Neuronal stem cell (in vitro differentiated cells): Measurements from ENCODE around the gene OTUD4.

Source experiments
- DNase-seq: peaks from one replicate; pipeline ENCODE4 v3.0.0-alpha.2; 2013; ENCODE audit warnings: low spot score
- H2AFZ ChIP-seq: one replicate; pipeline ENCODE4 v1.6.1; 2013; ENCODE audit warnings: mild to moderate bottlenecking, low read length, inconsistent platforms
- H2AK5ac ChIP-seq: 2 replicates; pipeline ENCODE4 v1.6.1; 2013; ENCODE audit warnings: low read depth, mild to moderate bottlenecking, inconsistent platforms, low read length, moderate library complexity, mixed read lengths
- H2BK120ac ChIP-seq: 2 replicates; pipeline ENCODE4 v1.6.1; 2013; ENCODE audit warnings: low read depth, mild to moderate bottlenecking, inconsistent platforms, low read length, moderate library complexity, mixed read lengths
- H2BK12ac ChIP-seq: one replicate; pipeline ENCODE4 v1.6.1; 2013; ENCODE audit warnings: low read length, inconsistent platforms
- H2BK15ac ChIP-seq: 2 replicates; pipeline ENCODE4 v1.6.1; 2013; ENCODE audit warnings: mild to moderate bottlenecking, low read length, inconsistent platforms, mixed read lengths
- H2BK5ac ChIP-seq: one replicate; pipeline ENCODE4 v1.6.1; 2013; ENCODE audit warnings: inconsistent platforms, mild to moderate bottlenecking, low read length, moderate library complexity
- H3K14ac ChIP-seq: one replicate; pipeline ENCODE4 v1.6.1; 2013; ENCODE audit warnings: low read length, inconsistent platforms
- H3K18ac ChIP-seq: 2 replicates; pipeline ENCODE4 v1.6.1; 2013; ENCODE audit warnings: low read length, inconsistent platforms
- H3K23ac ChIP-seq: 2 replicates; pipeline ENCODE4 v1.6.1; 2013; ENCODE audit warnings: low read depth, mild to moderate bottlenecking, mixed read lengths, low read length, inconsistent platforms; ENCODE audit not compliant: poor library complexity
- H3K27ac ChIP-seq: replicated peaks from 3 replicates; pipeline ENCODE4 v1.5.1; 2013; ENCODE audit warnings: low read length, inconsistent platforms
- H3K27me3 ChIP-seq, 3 experiments: 2 replicates each; pipeline ENCODE4 v1.6.1; 2013; ENCODE audit warnings: low read length in 3 of 3, mild to moderate bottlenecking in 2 of 3, inconsistent platforms in 1 of 3, low read depth in 1 of 3, mixed read lengths in 1 of 3, moderate library complexity in 1 of 3; ENCODE audit not compliant: control insufficient read depth in 3 of 3, insufficient read depth in 3 of 3
- H3K36me3 ChIP-seq, 2 donors: replicated peaks in 1 of 2; 2 replicates each; pipeline ENCODE4 v1.6.1; 2013; ENCODE audit warnings: low read length in 2 of 2; ENCODE audit not compliant: control insufficient read depth in 2 of 2, insufficient read depth in 2 of 2
- H3K4ac ChIP-seq: 2 replicates; pipeline ENCODE4 v1.6.1; 2013; ENCODE audit warnings: inconsistent platforms, mild to moderate bottlenecking, low read length, moderate library complexity
- H3K4me1 ChIP-seq, 2 donors: 1 replicate in 1 of 2; 2 replicates in 1 of 2; pipeline ENCODE4 v1.6.1; 2013; ENCODE audit warnings: low read length in 2 of 2, low read depth in 1 of 2; ENCODE audit not compliant: control insufficient read depth in 2 of 2, insufficient read depth in 1 of 2
- H3K4me2 ChIP-seq: one replicate; pipeline ENCODE4 v1.6.1; 2013; ENCODE audit warnings: mild to moderate bottlenecking, low read length, inconsistent platforms; ENCODE audit not compliant: insufficient read depth, poor library complexity, severe bottlenecking
- H3K4me3 ChIP-seq, 2 donors: 2 replicates each; pipeline ENCODE4 v1.5.1; 2013; ENCODE audit warnings: low read length in 2 of 2, mild to moderate bottlenecking in 2 of 2, inconsistent platforms in 1 of 2, moderate library complexity in 1 of 2
- H3K79me1 ChIP-seq: one replicate; pipeline ENCODE4 v1.6.1; 2013; ENCODE audit warnings: low read depth, mild to moderate bottlenecking, inconsistent platforms, low read length, moderate library complexity
- H3K9ac ChIP-seq: one replicate; pipeline ENCODE4 v1.6.1; 2013; ENCODE audit warnings: mild to moderate bottlenecking, low read depth, low read length, inconsistent platforms; ENCODE audit not compliant: poor library complexity
- H3K9me3 ChIP-seq, 2 donors: replicated peaks in 1 of 2; 2 replicates each; pipeline versions ENCODE3 to v1.6.1; 2013; ENCODE audit warnings: low read length in 2 of 2, mild to moderate bottlenecking in 2 of 2, inconsistent platforms in 1 of 2, low read depth in 1 of 2, mixed read lengths in 1 of 2, moderate library complexity in 1 of 2; ENCODE audit not compliant: control insufficient read depth in 2 of 2, insufficient read depth in 1 of 2
- H4K8ac ChIP-seq: one replicate; pipeline ENCODE4 v1.6.1; 2013; ENCODE audit warnings: low read depth, mild to moderate bottlenecking, inconsistent platforms, low read length, moderate library complexity
- H4K91ac ChIP-seq: one replicate; pipeline ENCODE4 v1.6.1; 2013; ENCODE audit warnings: low read length, low read depth, mild to moderate bottlenecking, inconsistent platforms; ENCODE audit not compliant: poor library complexity
- WGBS, 2 donors: extraction: QIAGEN DNeasy Blood & Tissue Kit; methylation state at CpG; one replicate each; pipeline ENCODE4 v1.1.7; 2013; ENCODE audit warnings: missing lambda C conversion rate in 2 of 2, mixed read lengths in 1 of 2; ENCODE audit not compliant: insufficient read length in 2 of 2, insufficient replicate concordance in 1 of 2; ENCODE audit errors: extremely low coverage in 2 of 2; 5-methylcytosine and 5-hydroxymethylcytosine counted together

Gene OTUD4

GRCh38 chr4:145155268-145155870 is 25.0 kb downstream of the OTUD4 start:
- no CpG with 5 or more reads among the region's 2 CpGs for WGBS, 2 donors

GRCh38 chr4:145154573-145154972 is 25.8 kb downstream of the OTUD4 start:
- H3K4me2 ChIP-seq = no peak overlapping the region
- no peak for DNase-seq
- no peak overlapping the region for H2BK12ac ChIP-seq
- H2AFZ ChIP-seq = no peak overlapping the region
- WGBS, 2 donors = no CpG with 5 or more reads among the region's 1 CpG
- H4K91ac ChIP-seq = no peak overlapping the region
- no peak overlapping the region for H3K9ac ChIP-seq
- no peak overlapping the region for H2BK5ac ChIP-seq
- no peak overlapping the region for H2BK120ac ChIP-seq
- H3K4me1 ChIP-seq = no peaks in the 10 kb centered on the region
- no peak overlapping the region for H3K27ac ChIP-seq
- H3K4me3 ChIP-seq = no peak overlapping the region
- H3K4ac ChIP-seq = no peak overlapping the region
- peaks cover 4 to 91% of the 10 kb centered on the region in 2 donors for H3K36me3 ChIP-seq
- no peaks in the 10 kb centered on the region for H3K79me1 ChIP-seq
- no peak overlapping the region for H2AK5ac ChIP-seq
- H2BK15ac ChIP-seq = no peak overlapping the region
- H3K9me3 ChIP-seq = no peaks in the 10 kb centered on the region
- H3K23ac ChIP-seq = no peak overlapping the region
- H3K18ac ChIP-seq = no peak overlapping the region
- no peaks in the 10 kb centered on the region for H3K27me3 ChIP-seq
- no peak overlapping the region for H4K8ac ChIP-seq
- H3K14ac ChIP-seq = no peak overlapping the region

More at GRCh38 chr4:145155268-145155870, 25.0 kb downstream of the OTUD4 start:
- Histone ChIP-seq H4K8ac (no peak overlapping the region), H3K9ac (no peak overlapping the region), H3K79me1 (no peaks in the 10 kb centered on the region), H4K91ac (no peak overlapping the region), H3K14ac (no peak overlapping the region), H2AFZ (no peak overlapping the region), H3K27ac (no peak overlapping the region), H3K23ac (no peak overlapping the region), H3K4me1 (no peaks in the 10 kb centered on the region), H3K9me3 (no peaks in the 10 kb centered on the region), H3K36me3 (peaks cover 1 to 91% of the 10 kb centered on the region in 2 donors), H2BK15ac (no peak overlapping the region), H2AK5ac (no peak overlapping the region), H3K4me3 (no peak overlapping the region), H2BK12ac (no peak overlapping the region), H3K27me3 (no peaks in the 10 kb centered on the region), H3K4ac (no peak overlapping the region), H3K4me2 (no peak overlapping the region), H3K18ac (no peak overlapping the region), H2BK5ac (no peak overlapping the region), H2BK120ac (no peak overlapping the region)
- no peak for DNase-seq

GRCh38 chr4:145153904-145154298 is 26.5 kb downstream of the OTUD4 start:
- no peak overlapping the region for H3K4me3 ChIP-seq
- H3K27me3 ChIP-seq = no peaks in the 10 kb centered on the region
- H2AK5ac ChIP-seq = no peak overlapping the region
- H3K4ac ChIP-seq = no peak overlapping the region
- no peaks in the 10 kb centered on the region for H3K4me1 ChIP-seq
- H4K91ac ChIP-seq = no peak overlapping the region
- no peak overlapping the region for H2BK15ac ChIP-seq
- H4K8ac ChIP-seq = no peak overlapping the region
- H3K27ac ChIP-seq = no peak overlapping the region
- H3K18ac ChIP-seq = no peak overlapping the region
- H3K79me1 ChIP-seq = no peaks in the 10 kb centered on the region
- H3K9ac ChIP-seq = no peak overlapping the region
- no peak overlapping the region for H2BK120ac ChIP-seq
- H3K23ac ChIP-seq = no peak overlapping the region
- no peak overlapping the region for H2BK5ac ChIP-seq
- H3K14ac ChIP-seq = no peak overlapping the region
- no peak for DNase-seq
- no peaks in the 10 kb centered on the region for H3K9me3 ChIP-seq
- no peak overlapping the region for H2AFZ ChIP-seq
- no peak overlapping the region for H2BK12ac ChIP-seq
- WGBS, 2 donors = no CpG with 5 or more reads among the region's 1 CpG
- H3K4me2 ChIP-seq = no peak overlapping the region
- peaks cover 7 to 91% of the 10 kb centered on the region in 2 donors for H3K36me3 ChIP-seq

GRCh38 chr4:145153181-145153903 is 27.0 kb downstream of the OTUD4 start:
- no CpG with 5 or more reads among the region's 2 CpGs for WGBS, 2 donors
- no peak overlapping the region for H2AK5ac ChIP-seq
- DNase-seq = no peak

More at GRCh38 chr4:145153181-145153903, 27.0 kb downstream of the OTUD4 start:
- H3K14ac ChIP-seq = no peak overlapping the region
- H3K36me3 ChIP-seq = peaks cover 8 to 91% of the 10 kb centered on the region in 2 donors
- no peak overlapping the region for H3K9ac ChIP-seq
- no peak overlapping the region for H3K18ac ChIP-seq
- H3K79me1 ChIP-seq = no peaks in the 10 kb centered on the region
- no peaks in the 10 kb centered on the region for H3K27me3 ChIP-seq
- H3K4me2 ChIP-seq = no peak overlapping the region
- H3K23ac ChIP-seq = no peak overlapping the region
- H4K8ac ChIP-seq = no peak overlapping the region
- no peak overlapping the region for H2AFZ ChIP-seq
- no peak overlapping the region for H3K27ac ChIP-seq
- no peak overlapping the region for H3K4ac ChIP-seq
- no peak overlapping the region for H2BK5ac ChIP-seq
- no peak overlapping the region for H4K91ac ChIP-seq
- H3K9me3 ChIP-seq = no peaks in the 10 kb centered on the region
- no peak overlapping the region for H2BK120ac ChIP-seq
- H2BK15ac ChIP-seq = no peak overlapping the region
- H2BK12ac ChIP-seq = no peak overlapping the region
- H3K4me3 ChIP-seq = no peak overlapping the region
- no peaks in the 10 kb centered on the region for H3K4me1 ChIP-seq
